Stimulated activated CD8-positive, alpha-beta memory T cell treated with anti-CD3 and anti-CD28 coated beads, Interleukin-4, amount 100 ng/mL, for 4 hours (primary cell): ENCODE results near the gene HHATL.
"Not testable (repeated sequence)": the region's sequence is repeated elsewhere in the genome, so short reads cannot be mapped to it uniquely, and the experiment has no call there.

Experiments used
- DNase-seq, 2 donors: peaks; one replicate each; pipeline ENCODE4 v3.0.0-alpha.2; 2020; ENCODE audit warnings: low read depth in 2 of 2, low spot score in 1 of 2

HHATL gene

DNA sequence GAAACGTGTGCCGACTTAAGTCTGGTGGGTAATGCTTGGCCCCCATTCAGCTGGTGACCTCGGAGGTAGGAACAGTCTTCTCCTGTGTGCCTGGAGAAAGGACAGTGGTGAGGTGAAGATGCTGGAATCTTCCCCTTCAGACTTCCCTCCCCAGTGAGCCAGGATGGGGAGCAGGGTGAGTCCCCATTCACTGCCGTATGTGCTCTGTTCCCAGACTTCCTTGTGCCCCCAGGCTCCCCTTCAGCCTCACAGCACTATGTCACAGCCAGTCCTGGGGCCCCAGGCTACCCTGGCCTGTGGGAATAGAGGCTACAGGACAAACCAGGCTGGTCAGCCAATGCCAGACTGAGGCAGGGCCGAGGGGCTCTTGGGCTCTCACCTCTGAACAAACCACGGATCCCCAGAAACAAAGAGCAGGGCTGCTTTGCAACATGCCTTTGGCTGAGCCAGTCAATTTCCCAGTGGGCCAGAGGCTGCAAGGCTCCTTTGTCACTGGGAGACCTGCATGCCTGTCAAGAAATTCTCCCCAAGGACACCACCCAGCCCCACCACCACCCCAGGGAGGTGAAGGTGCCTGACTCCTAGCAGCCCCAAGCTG, 31.8 kb upstream of the HHATL start:
- no peak for DNase-seq

DNA sequence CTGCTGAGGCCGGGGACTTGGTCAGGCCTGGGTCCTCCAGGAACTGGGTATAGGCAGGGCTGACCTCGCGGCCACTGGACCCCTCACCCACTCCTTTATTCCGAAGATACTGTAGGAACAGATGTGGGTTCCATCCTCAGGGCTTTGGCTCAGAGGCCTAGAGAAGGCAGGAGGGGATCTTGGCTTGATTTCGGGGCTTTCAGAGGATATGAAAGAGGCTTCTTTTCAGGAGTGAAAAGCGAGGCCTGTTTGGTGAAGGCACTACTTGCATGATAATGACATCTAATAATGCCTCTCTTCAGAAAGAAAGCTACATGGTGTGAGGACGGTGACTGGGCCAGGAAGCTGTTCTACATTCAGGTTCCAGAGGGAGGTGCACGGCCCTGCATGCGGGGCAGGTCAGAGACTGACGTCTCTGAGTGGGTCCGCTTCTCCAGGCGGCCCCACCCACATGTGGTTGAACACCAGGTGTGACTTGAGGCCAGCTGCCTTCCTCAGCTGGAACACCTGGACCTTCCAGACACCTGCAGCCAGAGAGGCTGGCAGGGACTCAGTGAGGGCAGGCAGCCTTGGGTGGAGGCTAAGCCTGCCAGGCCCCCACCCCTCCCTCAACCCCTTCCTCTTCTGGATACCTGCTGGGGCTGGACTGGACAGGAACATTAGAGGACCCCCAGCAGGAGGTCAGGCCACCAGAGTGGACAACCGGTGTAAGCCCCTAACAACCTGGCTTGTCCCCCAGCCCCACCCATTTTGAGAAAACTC, 31.1 kb upstream of the HHATL start:
- no peak for DNase-seq

DNA sequence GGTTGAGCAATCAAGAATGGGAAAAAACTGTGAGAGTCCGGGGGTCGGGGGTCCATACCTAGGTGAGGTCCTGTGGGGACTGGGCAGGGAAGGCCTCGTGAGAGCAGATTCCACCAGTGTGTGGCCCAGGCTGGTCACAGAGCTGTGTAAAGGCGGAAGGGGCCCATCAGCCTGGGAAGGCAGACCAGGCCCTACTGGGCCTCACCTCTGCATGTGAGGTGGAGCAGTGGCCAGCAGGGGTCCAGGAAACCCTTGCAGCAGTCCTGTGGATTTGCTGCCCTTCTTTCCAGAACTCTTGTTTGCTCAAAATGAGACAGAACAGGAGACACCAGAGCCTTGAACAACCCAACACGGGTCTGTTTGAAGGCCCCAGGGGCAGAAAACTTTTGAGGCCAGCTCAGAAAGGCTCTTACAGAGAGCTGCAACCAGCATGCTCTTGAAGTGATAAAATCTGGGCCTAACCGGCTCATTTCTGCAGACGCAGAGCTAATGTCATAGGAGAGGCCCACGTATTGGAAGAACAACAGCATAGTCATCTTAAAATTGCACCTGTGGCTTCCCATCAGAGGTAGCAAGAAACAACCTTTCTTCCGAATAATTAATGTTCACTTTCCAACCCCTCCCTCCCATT, 30.3 kb upstream of the HHATL start:
- no peak for DNase-seq

- DNase-seq, result no peak
Observed at GRCh38 chr3:42732196-42732828, 29.7 kb upstream of the HHATL start.

- no peak for DNase-seq
Observed at GRCh38 chr3:42731476-42732195, 29.0 kb upstream of the HHATL start.

DNA sequence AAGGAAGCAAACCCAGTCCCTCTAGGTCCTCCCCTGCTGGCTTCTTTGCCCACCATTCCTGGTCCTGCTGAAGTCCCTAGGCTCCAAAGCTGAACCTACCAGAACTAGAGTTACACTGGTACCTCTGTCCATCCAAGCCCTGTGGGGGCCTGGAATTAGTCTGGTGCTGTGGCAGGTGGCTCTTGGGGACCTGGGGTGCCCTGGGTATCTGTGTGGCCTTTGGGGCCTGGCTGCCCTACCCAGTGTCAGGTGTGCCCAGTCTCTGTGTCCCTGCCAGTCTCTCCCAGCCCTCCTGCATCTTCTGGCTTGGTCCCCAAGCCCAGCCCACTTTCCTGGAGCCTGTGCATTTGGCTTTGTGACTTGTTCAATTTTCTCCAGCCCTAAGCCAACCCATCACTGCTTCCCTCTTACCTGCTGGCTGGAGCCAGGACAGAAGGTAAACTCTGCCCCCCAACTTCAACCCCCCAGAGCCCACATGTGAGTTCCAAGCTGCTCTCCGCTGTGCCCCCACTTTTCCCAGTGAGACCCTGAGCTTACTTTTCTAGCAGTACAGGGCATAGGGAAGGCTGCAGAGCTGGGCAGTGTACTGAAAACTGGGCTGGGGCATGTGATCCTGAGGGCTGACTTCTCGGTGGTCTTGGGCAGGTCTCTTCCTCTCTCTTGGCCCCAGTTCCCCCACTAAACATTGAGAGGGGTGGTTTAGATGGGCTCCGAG, 28.3 kb upstream of the HHATL start:
- DNase-seq, result no peak

GRCh38 chr3:42730294-42730693, 27.7 kb upstream of the HHATL start:
- no peak for DNase-seq

DNA sequence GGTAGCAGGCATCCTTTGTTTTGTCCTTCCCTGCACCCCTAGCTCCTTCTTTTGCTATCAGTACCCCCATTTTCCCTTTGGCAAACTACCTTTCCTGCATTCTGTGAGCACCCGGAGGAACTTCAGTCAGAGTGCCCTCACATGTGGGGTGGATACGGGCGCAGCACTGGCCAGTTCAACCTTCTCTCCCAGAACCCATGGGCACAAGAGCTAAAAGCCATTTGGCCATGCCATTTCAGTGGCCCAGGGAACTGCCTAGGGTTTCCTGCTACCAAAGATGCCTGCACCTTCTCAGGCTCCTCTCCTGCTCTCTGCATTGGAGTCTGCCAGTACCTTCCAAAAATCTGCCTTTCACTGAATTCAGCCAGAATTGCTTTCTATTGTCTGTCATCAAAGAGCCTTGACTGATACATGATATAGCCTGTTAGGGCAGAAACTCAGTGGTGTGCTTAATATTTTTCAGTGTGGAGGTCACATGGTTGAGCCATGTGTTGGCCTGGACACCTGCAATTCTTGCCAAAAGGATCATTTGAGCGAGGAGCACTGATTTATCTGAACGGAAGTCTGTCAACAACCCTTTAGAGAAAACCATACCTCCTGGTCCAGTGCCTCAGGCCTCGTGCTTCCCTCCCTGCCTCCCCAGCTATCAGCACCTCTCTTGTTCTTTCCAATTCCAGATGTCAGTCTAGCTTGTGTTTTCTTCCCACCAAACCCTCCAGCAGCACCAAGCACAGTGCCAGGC, 27.0 kb upstream of the HHATL start:
- no peak for DNase-seq

DNA sequence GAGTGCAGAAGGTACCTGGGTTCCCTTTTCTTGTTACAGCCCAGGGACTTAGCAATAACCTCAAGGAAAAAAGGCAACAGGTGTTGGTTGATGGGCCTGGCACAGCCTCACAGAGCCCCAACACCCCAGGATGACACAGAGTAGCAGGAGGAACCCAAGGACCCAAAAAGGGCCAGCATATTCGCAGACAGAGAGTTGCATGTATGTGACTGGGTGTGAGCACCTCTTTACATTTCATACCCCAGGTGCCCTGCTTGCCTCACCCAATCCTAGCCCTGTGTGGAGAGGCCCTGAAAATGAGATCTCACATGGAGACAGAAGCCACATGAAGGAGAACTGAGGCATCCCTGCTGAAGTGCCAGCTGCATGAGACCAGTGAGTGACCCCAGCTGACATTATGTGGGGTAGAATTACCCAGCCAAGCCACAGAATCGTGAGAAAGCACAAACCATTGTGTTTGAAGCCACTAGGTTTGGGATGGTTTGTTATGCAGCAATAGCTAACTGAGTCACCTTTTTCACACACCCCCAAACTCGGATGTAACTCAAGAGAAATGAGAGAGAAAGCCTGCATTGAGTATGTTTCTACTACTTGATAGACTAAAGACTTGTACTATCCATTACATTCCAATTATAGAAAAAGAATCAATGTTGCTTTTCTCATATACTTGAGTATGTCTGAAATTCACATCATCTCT, 26.2 kb upstream of the HHATL start:
- no peak for DNase-seq

DNA sequence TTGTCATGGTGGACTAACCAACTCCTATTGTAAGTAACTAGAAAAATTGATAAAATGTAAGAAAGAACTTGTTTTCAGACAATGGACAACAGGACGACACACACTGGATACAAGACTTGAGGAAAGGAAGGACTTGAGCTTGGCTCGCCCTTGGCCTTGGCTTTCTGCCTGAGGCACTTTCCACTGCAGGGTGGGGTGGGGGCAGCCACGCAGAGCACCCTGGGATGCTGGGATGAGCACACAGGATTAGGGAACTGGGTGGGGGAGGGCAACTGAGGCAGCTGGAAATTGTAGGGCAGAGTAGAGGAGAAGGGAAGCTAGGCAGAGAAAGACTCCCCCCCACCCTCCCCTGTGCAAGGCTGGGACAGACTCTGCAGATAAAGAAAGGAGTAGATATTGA, 25.5 kb upstream of the HHATL start:
- no peak for DNase-seq

GRCh38 chr3:42725454-42725853, 22.9 kb upstream of the HHATL start:
- DNase-seq, result no peak

- DNase-seq, result no peak
Observed at GRCh38 chr3:42723219-42723618, 20.6 kb upstream of the HHATL start.

- DNase-seq, result not testable (repeated sequence)
Observed at GRCh38 chr3:42722442-42722841, 19.8 kb upstream of the HHATL start.

DNA sequence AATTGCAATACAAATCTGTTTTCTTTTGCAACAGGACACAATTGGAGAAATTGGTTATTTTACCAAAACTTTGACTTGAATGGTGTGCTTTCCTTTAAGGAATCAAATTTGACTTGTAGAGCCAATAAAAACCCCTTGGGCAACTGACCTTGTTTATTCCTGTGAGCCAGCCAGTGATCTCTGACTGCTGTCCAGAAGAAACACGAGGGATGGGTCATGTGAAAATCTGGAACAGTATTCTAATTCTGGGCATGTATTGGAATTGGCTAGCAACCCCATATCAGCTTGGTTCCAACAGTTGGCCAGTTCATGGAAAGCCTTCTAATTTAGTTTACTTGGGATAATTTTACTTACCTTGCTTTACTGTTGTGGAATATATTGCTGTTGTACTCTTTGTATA, 19.1 kb upstream of the HHATL start:
- no peak for DNase-seq

DNA sequence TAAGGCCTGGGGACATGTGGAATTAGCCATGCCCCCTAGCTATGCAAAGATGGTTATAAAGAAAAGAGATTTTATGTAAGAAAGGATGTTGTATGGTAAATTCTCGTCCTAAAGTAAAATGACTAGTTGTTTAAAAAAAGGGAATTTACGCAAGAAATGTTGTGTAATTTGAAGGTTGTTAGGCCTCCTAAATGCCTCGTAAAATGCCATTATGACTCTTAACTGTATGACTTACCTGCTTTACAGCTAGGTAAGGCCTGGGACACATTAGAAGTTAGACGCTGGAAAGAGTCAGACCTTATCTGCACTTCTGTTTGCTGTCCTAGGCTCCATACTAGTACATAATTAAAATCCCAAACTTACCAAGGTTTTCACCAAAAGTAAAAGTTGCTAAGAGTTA, 17.5 kb upstream of the HHATL start:
- no peak for DNase-seq

DNA sequence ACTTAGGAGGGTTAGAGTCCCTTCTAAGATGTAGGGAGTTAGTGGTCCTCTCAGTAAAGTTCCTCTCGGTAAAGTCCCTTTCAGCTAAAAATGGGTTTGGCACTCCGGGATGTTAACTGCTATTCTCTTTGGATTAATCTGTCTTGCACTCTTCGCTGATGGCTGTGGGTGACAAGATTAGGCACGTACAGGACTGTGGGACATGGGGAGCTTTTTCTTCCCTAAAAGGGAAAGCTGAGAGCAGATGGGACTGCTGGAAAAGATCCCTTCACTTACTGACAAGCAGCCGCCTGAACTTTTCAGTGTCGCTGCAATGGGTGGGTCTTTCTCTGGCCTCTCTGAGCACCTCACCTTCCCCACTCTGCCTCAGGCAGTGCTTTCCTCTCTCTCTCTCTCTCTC, 16.4 kb upstream of the HHATL start:
- no peak for DNase-seq

DNA sequence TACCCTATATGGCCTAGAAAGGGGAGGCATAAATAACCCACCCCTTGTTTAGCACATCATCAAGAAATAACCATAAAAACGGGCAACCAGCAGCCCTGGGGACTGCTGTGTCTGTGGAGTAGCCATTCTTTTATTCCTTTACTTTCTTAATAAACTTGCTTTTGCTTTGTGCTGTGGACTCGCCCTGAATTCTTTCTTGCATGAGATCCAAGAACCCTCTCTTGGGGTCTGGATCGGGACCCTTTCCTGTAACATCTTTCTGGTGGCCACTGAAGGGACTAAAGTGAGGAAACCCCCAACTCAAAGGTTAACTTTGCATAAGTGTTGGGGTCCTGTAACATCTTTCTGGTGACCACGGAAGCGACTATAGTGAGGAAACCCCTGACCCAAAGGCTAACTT, 15.7 kb upstream of the HHATL start:
- DNase-seq, result no peak

GRCh38 chr3:42717306-42717705, 14.7 kb upstream of the HHATL start:
- DNase-seq, result no peak

DNA sequence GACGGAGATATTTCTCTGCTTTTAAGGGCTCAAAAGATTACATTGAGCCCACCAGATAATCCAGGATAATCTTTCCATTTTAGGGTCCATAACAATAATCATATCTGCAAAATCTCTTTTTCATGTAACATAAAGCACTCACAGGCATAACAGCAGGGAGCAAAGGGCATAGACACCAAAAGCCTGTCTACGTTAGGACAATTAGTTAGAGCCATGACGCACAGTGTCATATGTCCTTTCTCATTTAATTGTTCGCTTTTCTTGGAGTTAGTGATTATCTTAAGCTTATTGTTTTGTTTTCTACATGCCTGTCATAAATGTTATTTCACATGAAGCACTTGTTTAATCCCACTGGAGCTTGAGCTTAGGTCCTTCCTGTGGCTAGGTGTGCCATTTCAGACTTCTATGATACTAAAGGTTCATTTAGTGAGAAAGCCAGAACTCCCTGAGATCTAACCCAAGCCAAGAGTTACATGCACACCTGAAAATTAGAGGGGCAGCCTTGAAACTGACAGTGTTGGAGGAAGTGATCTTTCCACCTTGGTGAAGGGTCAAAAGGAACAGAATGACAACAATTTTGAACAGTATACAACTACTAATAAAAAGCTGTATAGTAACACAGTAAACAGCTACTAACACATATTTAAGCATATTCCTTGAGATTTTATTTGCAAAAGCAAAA, 11.7 kb upstream of the HHATL start:
- no peak for DNase-seq
